Esophagus squamous epithelium (tissue), 4 donors: ENCODE measurements around the gene ABT1.

Experiments used
- POLR2A ChIP-seq, 4 donors: fragments of 450-650 bp; IDR thresholded peaks; one replicate each; pipeline ENCODE4 v1.6.1; 2017; ENCODE audit warnings: antibody characterized with exemption in 4 of 4, mild to moderate bottlenecking in 4 of 4, moderate library complexity in 3 of 4
- TF ChIP-seq, protein P1 (sequence below), 6 experiments: fragments of 450-650 bp in 4 of 6; fragments of 200-600 bp in 2 of 6; sonication (generic) in 2 of 6; IDR thresholded peaks; one replicate each; pipeline ENCODE4 v1.5.1; 2016 to 2019; ENCODE audit warnings: antibody characterized with exemption in 6 of 6, mild to moderate bottlenecking in 4 of 6, moderate library complexity in 4 of 6

DNA sequence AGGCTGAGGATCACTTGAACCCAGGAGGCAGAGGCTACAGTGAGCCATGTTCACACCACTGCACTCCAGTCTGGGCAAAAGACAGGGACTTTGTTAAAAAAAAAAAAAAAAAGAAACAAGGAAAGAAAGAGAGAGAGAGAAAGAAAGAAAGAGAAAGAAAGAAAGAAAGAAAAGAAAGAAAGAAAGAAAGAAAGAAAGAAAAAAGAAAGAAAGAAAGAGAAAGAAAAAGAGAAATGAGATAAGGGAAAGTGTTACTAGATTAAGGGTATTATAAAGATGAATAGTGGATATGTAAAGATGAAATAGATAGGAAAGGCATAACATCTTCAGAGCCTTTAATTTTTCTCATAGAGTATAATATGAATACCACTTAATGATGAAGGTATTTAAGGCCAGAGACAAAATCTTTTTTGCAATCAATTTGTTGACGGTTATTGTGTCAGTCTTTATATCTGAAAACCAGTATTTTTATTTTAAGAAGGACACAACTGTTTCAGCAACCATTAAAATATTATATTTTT, 26.6 kb downstream of the ABT1 start:
- no peak for TF ChIP-seq POLR2A (IDR thresholded peaks at IDR 0.05)
- TF ChIP-seq, protein P1, sequence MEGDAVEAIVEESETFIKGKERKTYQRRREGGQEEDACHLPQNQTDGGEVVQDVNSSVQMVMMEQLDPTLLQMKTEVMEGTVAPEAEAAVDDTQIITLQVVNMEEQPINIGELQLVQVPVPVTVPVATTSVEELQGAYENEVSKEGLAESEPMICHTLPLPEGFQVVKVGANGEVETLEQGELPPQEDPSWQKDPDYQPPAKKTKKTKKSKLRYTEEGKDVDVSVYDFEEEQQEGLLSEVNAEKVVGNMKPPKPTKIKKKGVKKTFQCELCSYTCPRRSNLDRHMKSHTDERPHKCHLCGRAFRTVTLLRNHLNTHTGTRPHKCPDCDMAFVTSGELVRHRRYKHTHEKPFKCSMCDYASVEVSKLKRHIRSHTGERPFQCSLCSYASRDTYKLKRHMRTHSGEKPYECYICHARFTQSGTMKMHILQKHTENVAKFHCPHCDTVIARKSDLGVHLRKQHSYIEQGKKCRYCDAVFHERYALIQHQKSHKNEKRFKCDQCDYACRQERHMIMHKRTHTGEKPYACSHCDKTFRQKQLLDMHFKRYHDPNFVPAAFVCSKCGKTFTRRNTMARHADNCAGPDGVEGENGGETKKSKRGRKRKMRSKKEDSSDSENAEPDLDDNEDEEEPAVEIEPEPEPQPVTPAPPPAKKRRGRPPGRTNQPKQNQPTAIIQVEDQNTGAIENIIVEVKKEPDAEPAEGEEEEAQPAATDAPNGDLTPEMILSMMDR (IDR thresholded peaks at IDR 0.05), result no peak
